Glutamatergic neuron (in vitro differentiated cells): ENCODE measurements around the gene CLMN. TPM values are rescaled to one million over a fixed set of nuclear protein-coding genes. Genes with fewer than 3 reads are reported as not detected.

Source experiments
- DNase-seq: peaks from one replicate; pipeline ENCODE4 v3.0.0; 2022
- H3K27ac Mint-ChIP-seq: one replicate; pipeline ENCODE4 v1.8.0; 2020; ENCODE audit warnings: mild to moderate bottlenecking, mixed read lengths, inconsistent platforms; ENCODE audit not compliant: unreplicated experiment
- H3K27me3 Mint-ChIP-seq: one replicate; pipeline ENCODE4 v1.8.0; 2020; ENCODE audit warnings: mild to moderate bottlenecking, moderate library complexity, mixed read lengths, inconsistent platforms; ENCODE audit not compliant: unreplicated experiment
- H3K36me3 Mint-ChIP-seq: one replicate; pipeline ENCODE4 v1.8.0; 2020; ENCODE audit warnings: mild to moderate bottlenecking, mixed read lengths, inconsistent platforms; ENCODE audit not compliant: unreplicated experiment
- H3K4me1 Mint-ChIP-seq: one replicate; pipeline ENCODE4 v1.8.0; 2020; ENCODE audit warnings: mild to moderate bottlenecking, low read depth, mixed read lengths, inconsistent platforms; ENCODE audit not compliant: unreplicated experiment
- H3K4me3 Mint-ChIP-seq: one replicate; pipeline ENCODE4 v1.8.0; 2020; ENCODE audit warnings: mild to moderate bottlenecking, mixed read lengths, inconsistent platforms; ENCODE audit not compliant: unreplicated experiment
- H3K9me3 Mint-ChIP-seq: one replicate; pipeline ENCODE4 v1.8.0; 2020; ENCODE audit warnings: mild to moderate bottlenecking, moderate library complexity, mixed read lengths, inconsistent platforms; ENCODE audit not compliant: unreplicated experiment
- CTCF ChIP-seq: fragments of 200-600 bp; sonication (generic); IDR thresholded peaks from one replicate; pipeline ENCODE4 v1.5.0; 2021; ENCODE audit not compliant: partially characterized antibody, unreplicated experiment
- total RNA-seq: library from RNA; stranded (reverse); fragmentation: NEBNext Ultra II Directional; extraction: Animal tissue kit (Norgen Biotek cat#: 25700); gene quantifications from one replicate; pipeline ENCODE4 v1.2.1, GENCODE V29; 2021; ENCODE audit not compliant: unreplicated experiment

The CLMN gene
- total RNA-seq, 1 donor from 2014 or later: 17.6 TPM

- DNase-seq: no peak
- Mint-ChIP-seq H3K4me1 (peaks cover 7% of the 10 kb centered on the region), H3K27me3 (peaks cover 8% of the 10 kb centered on the region), H3K4me3 (no peak overlapping the region), H3K27ac (no peak overlapping the region), H3K36me3 (no peaks in the 10 kb centered on the region), H3K9me3 (peaks cover 5% of the 10 kb centered on the region)
- no peak for TF ChIP-seq CTCF
These were observed 12.9 kb upstream of the CLMN start for GRCh38 chr14:95332641-95333040.

- H3K36me3 Mint-ChIP-seq: no peaks in the 10 kb centered on the region
- H3K27ac Mint-ChIP-seq: no peak overlapping the region
- peaks cover 7% of the 10 kb centered on the region for H3K4me1 Mint-ChIP-seq
- DNase-seq: no peak
- H3K9me3 Mint-ChIP-seq: peaks cover 5% of the 10 kb centered on the region
- peaks cover 8% of the 10 kb centered on the region for H3K27me3 Mint-ChIP-seq
- no peak overlapping the region for H3K4me3 Mint-ChIP-seq
- no peak for TF ChIP-seq CTCF
These were observed 12.2 kb upstream of the CLMN start for GRCh38 chr14:95331708-95332408.

- H3K9me3 Mint-ChIP-seq: peaks cover 7% of the 10 kb centered on the region
- peaks cover 7% of the 10 kb centered on the region for H3K4me1 Mint-ChIP-seq
- peaks cover 8% of the 10 kb centered on the region for H3K27me3 Mint-ChIP-seq
- no peak for DNase-seq
- no peak overlapping the region for H3K27ac Mint-ChIP-seq
- H3K4me3 Mint-ChIP-seq: no peak overlapping the region
- TF ChIP-seq CTCF: no peak
- no peaks in the 10 kb centered on the region for H3K36me3 Mint-ChIP-seq
These were observed 11.1 kb upstream of the CLMN start for GRCh38 chr14:95330591-95331370.

GRCh38 chr14:95329941-95330340 is 10.2 kb upstream of the CLMN start:
- H3K27me3 Mint-ChIP-seq: peaks cover 6% of the 10 kb centered on the region
- no peak for DNase-seq
- no peak for TF ChIP-seq CTCF
- no peak overlapping the region for H3K4me3 Mint-ChIP-seq
- H3K9me3 Mint-ChIP-seq: peaks cover 5% of the 10 kb centered on the region
- H3K27ac Mint-ChIP-seq: no peak overlapping the region
- no peaks in the 10 kb centered on the region for H3K36me3 Mint-ChIP-seq
- peaks cover 7% of the 10 kb centered on the region for H3K4me1 Mint-ChIP-seq
